ENCODE results near the gene GSG1L.
"Not testable (repeated sequence)": the region's sequence is repeated elsewhere in the genome, so short reads cannot be mapped to it uniquely, and the experiment has no call there.

GSG1L gene

GRCh38 chr16:27751676-27752075 lies 311.8 kb downstream of the GSG1L start:
- no peaks in the 10 kb centered on the region for H3K9me3 ChIP-seq (ENCODE audit: control insufficient read depth, insufficient read depth, low read length)
- no peak overlapping the region for H3K4me3 ChIP-seq (ENCODE audit: low read depth, low read length)
- no peak overlapping the region for H3K9ac ChIP-seq (ENCODE audit: low read depth, low read length)
- peaks cover 4% of the 10 kb centered on the region; the same call in 1 of the 2 replicates for H3K4me1 ChIP-seq (ENCODE audit: control insufficient read depth, insufficient read depth, low read length)
- H3K36me3 ChIP-seq (ENCODE audit: control insufficient read depth, insufficient read depth, low read length) = no peaks in the 10 kb centered on the region
- no peak overlapping the region for H3K27ac ChIP-seq (ENCODE audit: low read depth, low read length)
- no peaks in the 10 kb centered on the region for H3K27me3 ChIP-seq (ENCODE audit: control insufficient read depth, insufficient read depth, low read length)

GRCh38 chr16:27751233-27751632 lies 312.3 kb downstream of the GSG1L start:
- H3K27me3 ChIP-seq (ENCODE audit: control insufficient read depth, insufficient read depth, low read length) = no peaks in the 10 kb centered on the region
- no peak overlapping the region for H3K4me3 ChIP-seq (ENCODE audit: low read depth, low read length)
- no peaks in the 10 kb centered on the region for H3K9me3 ChIP-seq (ENCODE audit: control insufficient read depth, insufficient read depth, low read length)
- H3K4me1 ChIP-seq (ENCODE audit: control insufficient read depth, insufficient read depth, low read length) = peaks cover 4% of the 10 kb centered on the region; the same call in 1 of the 2 replicates
- no peak overlapping the region for H3K9ac ChIP-seq (ENCODE audit: low read depth, low read length)
- H3K27ac ChIP-seq (ENCODE audit: low read depth, low read length) = no peak overlapping the region
- H3K36me3 ChIP-seq (ENCODE audit: control insufficient read depth, insufficient read depth, low read length) = no peaks in the 10 kb centered on the region

- H3K27me3 ChIP-seq (ENCODE audit: control insufficient read depth, insufficient read depth, low read length) = no peaks in the 10 kb centered on the region
- H3K4me3 ChIP-seq (ENCODE audit: low read depth, low read length) = no peak overlapping the region
- H3K27ac ChIP-seq (ENCODE audit: low read depth, low read length) = no peak overlapping the region
- no peaks in the 10 kb centered on the region for H3K36me3 ChIP-seq (ENCODE audit: control insufficient read depth, insufficient read depth, low read length)
- peaks cover 4% of the 10 kb centered on the region; the same call in 1 of the 2 replicates for H3K4me1 ChIP-seq (ENCODE audit: control insufficient read depth, insufficient read depth, low read length)
- no peak overlapping the region for H3K9ac ChIP-seq (ENCODE audit: low read depth, low read length)
- H3K9me3 ChIP-seq (ENCODE audit: control insufficient read depth, insufficient read depth, low read length) = no peaks in the 10 kb centered on the region
Measured at GRCh38 chr16:27749946-27750345, 313.6 kb downstream of the GSG1L start.

- no peak overlapping the region for H3K27ac ChIP-seq (ENCODE audit: low read depth, low read length)
- peaks cover 4% of the 10 kb centered on the region; the same call in 1 of the 2 replicates for H3K4me1 ChIP-seq (ENCODE audit: control insufficient read depth, insufficient read depth, low read length)
- no peak overlapping the region for H3K4me3 ChIP-seq (ENCODE audit: low read depth, low read length)
- H3K9me3 ChIP-seq (ENCODE audit: control insufficient read depth, insufficient read depth, low read length) = no peaks in the 10 kb centered on the region
- H3K9ac ChIP-seq (ENCODE audit: low read depth, low read length) = no peak overlapping the region
- no peaks in the 10 kb centered on the region for H3K27me3 ChIP-seq (ENCODE audit: control insufficient read depth, insufficient read depth, low read length)
- H3K36me3 ChIP-seq (ENCODE audit: control insufficient read depth, insufficient read depth, low read length) = no peaks in the 10 kb centered on the region
Measured at GRCh38 chr16:27749547-27749875, 314.0 kb downstream of the GSG1L start.

GRCh38 chr16:27748868-27749546 lies 314.5 kb downstream of the GSG1L start:
- Histone ChIP-seq H3K9me3 (ENCODE audit: control insufficient read depth, insufficient read depth, low read length) (no peaks in the 10 kb centered on the region), H3K4me1 (ENCODE audit: control insufficient read depth, insufficient read depth, low read length) (peaks cover 4% of the 10 kb centered on the region; the same call in 1 of the 2 replicates), H3K36me3 (ENCODE audit: control insufficient read depth, insufficient read depth, low read length) (no peaks in the 10 kb centered on the region), H3K27me3 (ENCODE audit: control insufficient read depth, insufficient read depth, low read length) (no peaks in the 10 kb centered on the region), H3K4me3 (ENCODE audit: low read depth, low read length) (no peak overlapping the region), H3K27ac (ENCODE audit: low read depth, low read length) (no peak overlapping the region), H3K9ac (ENCODE audit: low read depth, low read length) (no peak overlapping the region)

- H3K27me3 ChIP-seq (ENCODE audit: control insufficient read depth, insufficient read depth, low read length) = no peaks in the 10 kb centered on the region
- no peak overlapping the region for H3K4me3 ChIP-seq (ENCODE audit: low read depth, low read length)
- H3K4me1 ChIP-seq (ENCODE audit: control insufficient read depth, insufficient read depth, low read length) = peaks cover 4% of the 10 kb centered on the region; the same call in 1 of the 2 replicates
- H3K36me3 ChIP-seq (ENCODE audit: control insufficient read depth, insufficient read depth, low read length) = no peaks in the 10 kb centered on the region
- no peak overlapping the region for H3K27ac ChIP-seq (ENCODE audit: low read depth, low read length)
- H3K9ac ChIP-seq (ENCODE audit: low read depth, low read length) = no peak overlapping the region
- H3K9me3 ChIP-seq (ENCODE audit: control insufficient read depth, insufficient read depth, low read length) = no peaks in the 10 kb centered on the region
Measured at GRCh38 chr16:27747946-27748345, 315.6 kb downstream of the GSG1L start.

GRCh38 chr16:27746076-27746855 lies 317.2 kb downstream of the GSG1L start:
- Histone ChIP-seq H3K9ac (ENCODE audit: low read depth, low read length) (no peak overlapping the region), H3K36me3 (ENCODE audit: control insufficient read depth, insufficient read depth, low read length) (no peaks in the 10 kb centered on the region), H3K4me1 (ENCODE audit: control insufficient read depth, insufficient read depth, low read length) (peaks cover 4% of the 10 kb centered on the region; the same call in 1 of the 2 replicates), H3K4me3 (ENCODE audit: low read depth, low read length) (no peak overlapping the region), H3K27me3 (ENCODE audit: control insufficient read depth, insufficient read depth, low read length) (no peaks in the 10 kb centered on the region), H3K9me3 (ENCODE audit: control insufficient read depth, insufficient read depth, low read length) (no peaks in the 10 kb centered on the region), H3K27ac (ENCODE audit: low read depth, low read length) (no peak overlapping the region)

- Histone ChIP-seq H3K4me3 (ENCODE audit: low read depth, low read length) (no peak overlapping the region), H3K27ac (ENCODE audit: low read depth, low read length) (no peak overlapping the region), H3K9me3 (ENCODE audit: control insufficient read depth, insufficient read depth, low read length) (no peaks in the 10 kb centered on the region), H3K27me3 (ENCODE audit: control insufficient read depth, insufficient read depth, low read length) (no peaks in the 10 kb centered on the region), H3K4me1 (ENCODE audit: control insufficient read depth, insufficient read depth, low read length) (peaks cover 4% of the 10 kb centered on the region; the same call in 1 of the 2 replicates), H3K36me3 (ENCODE audit: control insufficient read depth, insufficient read depth, low read length) (no peaks in the 10 kb centered on the region), H3K9ac (ENCODE audit: low read depth, low read length) (no peak overlapping the region)
Measured at GRCh38 chr16:27745348-27745747, 318.2 kb downstream of the GSG1L start.

- Histone ChIP-seq H3K9ac (ENCODE audit: low read depth, low read length) (no peak overlapping the region), H3K9me3 (ENCODE audit: control insufficient read depth, insufficient read depth, low read length) (no peaks in the 10 kb centered on the region), H3K27me3 (ENCODE audit: control insufficient read depth, insufficient read depth, low read length) (no peaks in the 10 kb centered on the region), H3K4me3 (ENCODE audit: low read depth, low read length) (no peak overlapping the region), H3K27ac (ENCODE audit: low read depth, low read length) (no peak overlapping the region), H3K36me3 (ENCODE audit: control insufficient read depth, insufficient read depth, low read length) (no peaks in the 10 kb centered on the region), H3K4me1 (ENCODE audit: control insufficient read depth, insufficient read depth, low read length) (peaks cover 3% of the 10 kb centered on the region; the same call in 1 of the 2 replicates)
Measured at GRCh38 chr16:27743963-27744362, 319.6 kb downstream of the GSG1L start.

GRCh38 chr16:27743001-27743400 lies 320.5 kb downstream of the GSG1L start:
- not testable (repeated sequence) for H3K4me1 ChIP-seq (ENCODE audit: control insufficient read depth, insufficient read depth, low read length); H3K9ac ChIP-seq (ENCODE audit: low read depth, low read length); H3K27ac ChIP-seq (ENCODE audit: low read depth, low read length); H3K4me3 ChIP-seq (ENCODE audit: low read depth, low read length); H3K27me3 ChIP-seq (ENCODE audit: control insufficient read depth, insufficient read depth, low read length); H3K36me3 ChIP-seq (ENCODE audit: control insufficient read depth, insufficient read depth, low read length); H3K9me3 ChIP-seq (ENCODE audit: control insufficient read depth, insufficient read depth, low read length)

- Histone ChIP-seq H3K36me3 (ENCODE audit: control insufficient read depth, insufficient read depth, low read length) (no peaks in the 10 kb centered on the region), H3K4me1 (ENCODE audit: control insufficient read depth, insufficient read depth, low read length) (no peaks in the 10 kb centered on the region), H3K27me3 (ENCODE audit: control insufficient read depth, insufficient read depth, low read length) (no peaks in the 10 kb centered on the region), H3K9ac (ENCODE audit: low read depth, low read length) (no peak overlapping the region), H3K9me3 (ENCODE audit: control insufficient read depth, insufficient read depth, low read length) (no peaks in the 10 kb centered on the region), H3K27ac (ENCODE audit: low read depth, low read length) (no peak overlapping the region), H3K4me3 (ENCODE audit: low read depth, low read length) (no peak overlapping the region)
Measured at GRCh38 chr16:27742333-27742732, 321.2 kb downstream of the GSG1L start.

Data from HUES48 (cell line).